Epithelial cell of proximal tubule (primary cell): ENCODE measurements around the gene F10. TPM values are rescaled to one million over a fixed set of nuclear protein-coding genes. Genes with fewer than 3 reads are reported as not detected.
A peak's percentile ranks its signal among the peaks of the same experiment; 100 is the strongest.

ENCODE experiments used
- DNase-seq: peaks from one replicate; pipeline ENCODE4 v3.0.0-alpha.2; 2011; ENCODE audit warnings: low read depth
- H3K4me3 ChIP-seq: 2 replicates; pipeline ENCODE4 v1.5.1; 2011; ENCODE audit warnings: low read depth, mild to moderate bottlenecking, low read length
- CTCF ChIP-seq: conservative IDR thresholded peaks from 2 replicates; pipeline ENCODE4 v1.5.1; 2012; ENCODE audit warnings: low read depth, mild to moderate bottlenecking, low read length
- total RNA-seq: library from RNA; depleted of rRNA; stranded (reverse); fragments of >200 nt; gene quantifications from 2 replicates; pipeline ENCODE4 v1.2.3, GENCODE V29; 2015

Gene F10
- total RNA-seq, 1 donor from 2014 or later: 0.12 TPM

- no peak overlapping the region for H3K4me3 ChIP-seq
- no peak for TF ChIP-seq CTCF
Observed at GRCh38 chr13:113119166-113119821, 3.3 kb upstream of the F10 start.

GRCh38 chr13:113119822-113120189 is 2.8 kb upstream of the F10 start:
- TF ChIP-seq CTCF: no peak
- H3K4me3 ChIP-seq: no peak overlapping the region
- no peak for DNase-seq

More at GRCh38 chr13:113119166-113119821, 3.3 kb upstream of the F10 start:
- DNase-seq: no peak

- no peak for DNase-seq
- no peak for TF ChIP-seq CTCF
- H3K4me3 ChIP-seq: no peak overlapping the region
Observed at GRCh38 chr13:113120300-113121182, 2.1 kb upstream of the F10 start.

- H3K4me3 ChIP-seq: no peak overlapping the region
- no peak for DNase-seq
- no peak for TF ChIP-seq CTCF
Observed at GRCh38 chr13:113121183-113121927, 1.2 kb upstream of the F10 start.

- no peak overlapping the region for H3K4me3 ChIP-seq
- TF ChIP-seq CTCF: no peak
- DNase-seq: no peak
Observed at GRCh38 chr13:113121928-113122471, 599 bp upstream of the F10 start.

- H3K4me3 ChIP-seq: no peak overlapping the region
- peak; percentile 27 for TF ChIP-seq CTCF
- no peak for DNase-seq
Observed at GRCh38 chr13:113123226-113124201, 915 bp downstream of the F10 start.
